HG02973 (cell line): ENCODE results near the gene FBN1.

ENCODE experiments used
- ATAC-seq: cut with Tn5 transposase; IDR thresholded peaks from one replicate; pipeline ENCODE4 v1.9.1; 2021; ENCODE audit warnings: moderate library complexity; ENCODE audit not compliant: unreplicated experiment

FBN1 gene

DNA sequence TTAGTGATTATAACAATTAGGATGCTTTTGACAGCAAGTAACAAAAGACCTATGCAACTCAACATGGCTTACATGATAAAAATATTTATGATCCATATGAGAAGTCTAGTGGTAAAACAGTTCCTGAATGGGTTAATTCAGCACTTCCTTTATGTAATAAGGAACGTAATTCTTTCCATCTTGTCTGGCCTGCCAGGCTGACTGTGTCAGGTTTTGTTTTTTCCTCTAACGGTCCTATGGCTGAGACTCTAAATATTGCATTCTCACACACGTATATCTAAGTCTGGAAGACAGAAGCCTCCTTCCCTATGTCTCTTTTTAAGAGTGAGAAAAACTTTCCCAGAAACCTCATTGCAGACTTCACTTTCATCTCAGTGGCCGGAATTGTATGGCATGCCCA lies 263.6 kb downstream of the FBN1 start:
- ATAC-seq, result no peak

DNA sequence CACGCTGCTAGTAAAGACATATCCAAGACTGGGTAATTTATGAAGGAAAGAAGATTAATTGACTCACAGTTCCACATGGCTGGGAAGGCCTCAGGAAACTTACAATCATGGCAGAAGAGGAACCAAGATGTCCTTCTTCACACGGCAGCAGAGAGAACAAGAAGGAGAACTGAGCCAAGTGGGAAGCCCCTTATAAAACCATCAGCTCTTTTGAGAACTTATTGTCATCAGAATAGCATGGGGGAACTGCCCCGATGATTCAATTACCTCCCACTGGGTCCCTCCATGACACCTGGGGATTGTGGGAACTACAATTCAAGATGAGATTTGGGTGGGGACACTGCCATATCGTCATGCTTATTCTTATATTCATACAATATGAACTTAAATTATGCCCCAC lies 265.3 kb downstream of the FBN1 start:
- ATAC-seq, result no peak

DNA sequence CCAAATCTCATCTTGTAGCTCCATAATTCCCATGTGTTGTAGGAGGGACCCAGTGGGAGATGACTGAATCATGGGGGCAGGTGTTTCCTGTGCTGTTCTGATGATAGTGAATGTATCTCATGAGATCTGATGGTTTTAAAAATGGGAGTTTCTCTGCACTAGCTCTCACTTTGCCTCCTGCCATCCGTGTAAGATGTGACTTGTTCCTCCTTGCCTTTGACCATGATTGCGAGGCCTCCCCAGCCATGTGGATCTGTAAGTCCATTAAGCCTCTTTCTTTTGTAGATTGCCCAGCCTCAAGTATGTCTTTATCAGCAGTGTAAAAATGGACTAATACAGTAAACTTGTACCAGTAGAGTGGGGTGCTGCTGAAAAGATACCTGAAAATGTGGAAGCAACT lies 269.7 kb downstream of the FBN1 start:
- ATAC-seq, result no peak

DNA sequence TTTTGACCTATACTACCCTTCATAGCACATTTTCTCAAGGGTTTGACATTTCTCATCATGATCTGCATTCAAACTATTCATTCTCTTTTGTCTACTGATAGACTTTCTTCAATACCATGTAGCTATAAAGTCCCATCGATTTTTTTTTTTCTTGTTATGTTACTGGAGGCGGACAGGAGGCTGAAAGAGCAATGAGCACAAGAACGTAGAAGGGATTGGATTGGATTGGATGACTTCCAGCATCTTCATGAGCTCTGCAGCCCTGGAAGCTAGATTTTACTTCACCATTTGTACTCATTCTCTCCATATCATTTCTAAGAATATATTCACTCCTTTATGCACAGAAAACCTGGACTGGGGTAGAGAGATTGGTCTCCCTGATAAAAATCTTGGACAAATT lies 271.0 kb downstream of the FBN1 start:
- no peak for ATAC-seq

- no peak for ATAC-seq
These were observed 271.6 kb downstream of the FBN1 start for GRCh38 chr15:48373821-48374451.

- no peak for ATAC-seq
These were observed 273.5 kb downstream of the FBN1 start for GRCh38 chr15:48371961-48372360.

DNA sequence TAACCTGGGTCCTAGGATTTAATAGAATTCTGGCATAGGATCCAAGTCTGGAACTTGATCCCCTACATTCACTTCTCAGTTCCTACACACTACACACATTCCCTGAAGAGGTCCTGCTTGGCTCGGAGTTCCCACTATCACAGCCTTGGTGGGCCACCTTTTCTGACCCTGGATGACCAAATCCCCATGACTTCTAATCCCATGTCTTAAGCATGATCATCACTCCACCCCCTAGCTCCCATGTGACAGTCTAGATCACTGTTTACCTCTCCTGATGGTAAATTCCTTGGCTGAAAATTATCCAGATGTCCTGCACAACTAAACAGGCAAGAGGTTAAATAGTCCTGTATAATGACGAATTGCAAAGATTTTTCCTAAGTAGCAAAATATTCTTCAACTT lies 274.0 kb downstream of the FBN1 start:
- ATAC-seq, result no peak

- ATAC-seq, result no peak
These were observed 275.0 kb downstream of the FBN1 start for GRCh38 chr15:48370460-48370859.

DNA sequence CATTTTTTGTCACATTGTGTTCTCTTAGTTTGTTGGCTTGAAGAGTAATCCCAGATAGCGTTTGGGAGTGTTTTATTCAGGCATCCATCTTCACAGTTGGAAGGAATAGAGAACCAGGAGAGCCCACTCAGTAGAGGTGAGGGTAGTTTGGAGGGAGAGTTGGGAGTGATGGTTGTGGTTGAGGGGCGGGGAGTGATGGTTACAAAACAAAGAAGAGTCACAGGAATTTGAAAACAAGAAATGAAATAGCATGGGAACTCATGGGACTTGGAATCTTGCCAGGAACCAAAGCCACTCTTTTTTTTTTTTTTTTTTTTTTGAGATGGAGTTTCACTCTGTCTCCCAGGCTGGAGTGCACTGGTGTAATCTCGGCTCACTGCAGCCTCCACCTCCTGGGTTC lies 278.0 kb downstream of the FBN1 start:
- no peak for ATAC-seq

GRCh38 chr15:48366584-48367312 lies 278.8 kb downstream of the FBN1 start:
- no peak for ATAC-seq

DNA sequence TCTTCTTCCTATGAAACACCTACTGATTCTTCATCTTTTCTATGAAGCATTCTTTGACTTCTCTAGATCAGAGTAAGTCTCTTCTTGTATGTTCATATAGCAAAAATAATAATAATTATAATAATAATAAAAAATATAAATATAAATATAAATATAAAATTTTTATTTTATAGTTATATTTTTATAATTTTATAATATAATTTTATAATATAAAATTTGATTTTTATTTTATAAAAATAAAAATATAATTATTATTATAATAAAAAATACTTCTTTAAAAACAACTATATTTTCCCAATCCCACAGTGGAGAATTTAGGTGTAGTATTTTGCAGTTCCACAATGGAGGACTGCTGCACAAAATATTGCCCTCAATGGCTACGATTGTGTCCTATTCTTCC lies 279.9 kb downstream of the FBN1 start:
- no peak for ATAC-seq

- ATAC-seq, result no peak
These were observed 282.0 kb downstream of the FBN1 start for GRCh38 chr15:48363474-48363873.

GRCh38 chr15:48361685-48362084 lies 283.8 kb downstream of the FBN1 start:
- no peak for ATAC-seq

DNA sequence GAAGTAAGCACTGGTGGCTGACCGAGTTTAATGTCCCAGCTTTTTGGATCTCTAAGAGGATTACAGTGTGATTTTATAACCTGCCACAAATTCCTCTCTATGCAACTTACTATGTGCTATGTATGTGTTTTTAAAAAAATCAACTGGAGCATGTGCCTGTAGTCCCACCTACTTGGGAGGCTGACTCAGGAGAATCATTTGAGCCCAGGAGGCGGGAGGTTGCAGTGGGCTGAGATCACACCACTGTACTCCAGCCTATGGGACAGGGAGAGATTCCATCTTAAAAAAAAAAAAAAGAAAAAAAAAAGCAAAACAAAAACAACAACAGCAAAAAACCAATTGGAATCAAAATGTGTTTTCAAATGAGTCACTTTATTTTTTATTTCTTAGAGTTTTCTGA lies 284.7 kb downstream of the FBN1 start:
- ATAC-seq, result no peak
